Hepatocyte (in vitro differentiated cells): ENCODE measurements around the gene OR13C8. TPM values are rescaled to one million over a fixed set of nuclear protein-coding genes. Genes with fewer than 3 reads are reported as not detected.
"Not testable (repeated sequence)": the region's sequence is repeated elsewhere in the genome, so short reads cannot be mapped to it uniquely, and the experiment has no call there.

Experiments
- DNase-seq: peaks from one replicate; pipeline ENCODE4 v3.0.0-alpha.2; 2016; ENCODE audit warnings: low spot score
- H2AFZ ChIP-seq: fragments of 200-600 bp; sonication (generic); 2 replicates; pipeline ENCODE4 v1.6.0; 2016; ENCODE audit warnings: antibody characterized with exemption, mild to moderate bottlenecking
- H3K27ac ChIP-seq: fragments of 200-600 bp; sonication (generic); 2 replicates; pipeline ENCODE4 v1.5.1; 2016; ENCODE audit warnings: mild to moderate bottlenecking
- H3K27me3 ChIP-seq: fragments of 200-600 bp; sonication (generic); 2 replicates; pipeline ENCODE4 v1.6.1; 2016
- H3K36me3 ChIP-seq: fragments of 200-600 bp; sonication (generic); replicated peaks from 2 replicates; pipeline ENCODE4 v1.5.1; 2016; ENCODE audit warnings: low read depth; ENCODE audit not compliant: insufficient read depth
- H3K4me1 ChIP-seq: fragments of 200-600 bp; sonication (generic); 2 replicates; pipeline ENCODE4 v1.5.1; 2016; ENCODE audit warnings: mild to moderate bottlenecking, moderate library complexity; ENCODE audit not compliant: insufficient read depth
- H3K4me2 ChIP-seq: fragments of 200-600 bp; sonication (generic); 2 replicates; pipeline ENCODE4 v1.6.0; 2016
- H3K4me3 ChIP-seq: fragments of 200-600 bp; sonication (generic); 2 replicates; pipeline ENCODE4 v1.5.1; 2016; ENCODE audit warnings: mild to moderate bottlenecking
- H3K79me2 ChIP-seq: fragments of 200-600 bp; sonication (generic); 2 replicates; pipeline ENCODE4 v1.6.0; 2017; ENCODE audit warnings: mild to moderate bottlenecking
- H3K9me2 ChIP-seq: fragments of 200-600 bp; sonication (generic); replicated peaks from 2 replicates; pipeline ENCODE4 v1.6.0; 2017; ENCODE audit warnings: mild to moderate bottlenecking; ENCODE audit not compliant: insufficient read depth
- H3K9me3 ChIP-seq: fragments of 200-600 bp; sonication (generic); 2 replicates; pipeline ENCODE4 v1.5.1; 2016; ENCODE audit warnings: low read depth, mild to moderate bottlenecking
- H4K20me1 ChIP-seq: fragments of 200-600 bp; sonication (generic); 2 replicates; pipeline ENCODE4 v1.6.0; 2016; ENCODE audit warnings: mild to moderate bottlenecking; ENCODE audit not compliant: insufficient read depth, poor library complexity, severe bottlenecking
- EZH2 ChIP-seq: fragments of 200-600 bp; sonication (generic); IDR thresholded peaks from 2 replicates; pipeline ENCODE4 v1.6.1; 2016; ENCODE audit warnings: antibody characterized with exemption, mild to moderate bottlenecking, borderline replicate concordance
- EZH2phosphoT487 ChIP-seq: fragments of 200-600 bp; sonication (generic); IDR thresholded peaks from one replicate; pipeline ENCODE4 v1.6.1; 2018; ENCODE audit warnings: antibody characterized with exemption, mild to moderate bottlenecking, low read depth, moderate library complexity; ENCODE audit not compliant: unreplicated experiment, severe bottlenecking
- WGBS: methylation state at CpG from one replicate; pipeline ENCODE4 v1.1.6; 2016; ENCODE audit warnings: low lambda C conversion rate; ENCODE audit errors: missing lambda C conversion rate; 5-methylcytosine and 5-hydroxymethylcytosine counted together
- polyA plus RNA-seq: library from polyadenylated mRNA; unstranded; fragments of >200 nt; fragmentation: Nextera tagmentation; extraction: Ambion mirVana; gene quantifications from 2 replicates; pipeline ENCODE4 v1.2.1, GENCODE V29; 2016
- total RNA-seq: library from RNA; depleted of rRNA; stranded (reverse); fragments of >200 nt; gene quantifications from 2 replicates; pipeline ENCODE4 v1.2.3, GENCODE V29; 2014
- TF ChIP-seq, protein P1 (sequence below): fragments of 200-600 bp; sonication (generic); IDR thresholded peaks from 2 replicates; pipeline ENCODE4 v1.5.1; 2016; ENCODE audit warnings: antibody characterized with exemption, mild to moderate bottlenecking; ENCODE audit not compliant: poor library complexity

The OR13C8 gene, protein sequence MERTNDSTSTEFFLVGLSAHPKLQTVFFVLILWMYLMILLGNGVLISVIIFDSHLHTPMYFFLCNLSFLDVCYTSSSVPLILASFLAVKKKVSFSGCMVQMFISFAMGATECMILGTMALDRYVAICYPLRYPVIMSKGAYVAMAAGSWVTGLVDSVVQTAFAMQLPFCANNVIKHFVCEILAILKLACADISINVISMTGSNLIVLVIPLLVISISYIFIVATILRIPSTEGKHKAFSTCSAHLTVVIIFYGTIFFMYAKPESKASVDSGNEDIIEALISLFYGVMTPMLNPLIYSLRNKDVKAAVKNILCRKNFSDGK
- total RNA-seq = not detected in 2 replicates
- polyA plus RNA-seq = not detected in 2 replicates

DNA sequence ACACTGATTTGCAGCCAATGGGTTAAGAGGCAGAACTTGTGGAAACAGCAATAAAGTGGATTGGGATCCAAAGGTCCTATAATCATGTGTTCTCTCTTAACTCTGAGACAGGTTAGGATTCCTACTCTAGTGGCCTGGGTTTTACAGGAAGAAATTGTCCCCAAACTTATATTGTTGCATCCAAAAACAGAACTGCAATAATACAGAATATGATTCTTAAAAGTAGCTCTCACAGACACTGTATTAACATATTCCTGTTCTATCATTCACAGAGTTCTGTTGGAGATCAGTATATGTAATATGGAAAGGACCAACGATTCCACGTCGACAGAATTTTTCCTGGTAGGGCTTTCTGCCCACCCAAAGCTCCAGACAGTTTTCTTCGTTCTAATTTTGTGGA lies at the start of gene OR13C8:
OR13C8 (plus strand) TSS at position 301 of the 400 bp plus-strand sequence; CDS start at position 301, 0 bp downstream.
- TF ChIP-seq EZH2 (no peak), EZH2phosphoT487 (no peak)
- TF ChIP-seq, protein P1, sequence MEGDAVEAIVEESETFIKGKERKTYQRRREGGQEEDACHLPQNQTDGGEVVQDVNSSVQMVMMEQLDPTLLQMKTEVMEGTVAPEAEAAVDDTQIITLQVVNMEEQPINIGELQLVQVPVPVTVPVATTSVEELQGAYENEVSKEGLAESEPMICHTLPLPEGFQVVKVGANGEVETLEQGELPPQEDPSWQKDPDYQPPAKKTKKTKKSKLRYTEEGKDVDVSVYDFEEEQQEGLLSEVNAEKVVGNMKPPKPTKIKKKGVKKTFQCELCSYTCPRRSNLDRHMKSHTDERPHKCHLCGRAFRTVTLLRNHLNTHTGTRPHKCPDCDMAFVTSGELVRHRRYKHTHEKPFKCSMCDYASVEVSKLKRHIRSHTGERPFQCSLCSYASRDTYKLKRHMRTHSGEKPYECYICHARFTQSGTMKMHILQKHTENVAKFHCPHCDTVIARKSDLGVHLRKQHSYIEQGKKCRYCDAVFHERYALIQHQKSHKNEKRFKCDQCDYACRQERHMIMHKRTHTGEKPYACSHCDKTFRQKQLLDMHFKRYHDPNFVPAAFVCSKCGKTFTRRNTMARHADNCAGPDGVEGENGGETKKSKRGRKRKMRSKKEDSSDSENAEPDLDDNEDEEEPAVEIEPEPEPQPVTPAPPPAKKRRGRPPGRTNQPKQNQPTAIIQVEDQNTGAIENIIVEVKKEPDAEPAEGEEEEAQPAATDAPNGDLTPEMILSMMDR = no peak
- Histone ChIP-seq H3K79me2 (no peaks in the 10 kb centered on the region), H3K9me3 (no peaks in the 10 kb centered on the region), H3K27me3 (no peaks in the 10 kb centered on the region), H2AFZ (no peak within 1 kb of the TSS), H3K9me2 (no peaks in the 10 kb centered on the region), H3K4me1 (no peaks in the 10 kb centered on the region), H3K4me3 (no peak within 1 kb of the TSS), H3K27ac (no peak within 1 kb of the TSS), H3K4me2 (no peak within 1 kb of the TSS), H4K20me1 (no peaks in the 10 kb centered on the region), H3K36me3 (no peaks in the 10 kb centered on the region)
- 93% methylated on average over 4 of the region's 4 CpGs for WGBS
- DNase-seq = no peak

DNA sequence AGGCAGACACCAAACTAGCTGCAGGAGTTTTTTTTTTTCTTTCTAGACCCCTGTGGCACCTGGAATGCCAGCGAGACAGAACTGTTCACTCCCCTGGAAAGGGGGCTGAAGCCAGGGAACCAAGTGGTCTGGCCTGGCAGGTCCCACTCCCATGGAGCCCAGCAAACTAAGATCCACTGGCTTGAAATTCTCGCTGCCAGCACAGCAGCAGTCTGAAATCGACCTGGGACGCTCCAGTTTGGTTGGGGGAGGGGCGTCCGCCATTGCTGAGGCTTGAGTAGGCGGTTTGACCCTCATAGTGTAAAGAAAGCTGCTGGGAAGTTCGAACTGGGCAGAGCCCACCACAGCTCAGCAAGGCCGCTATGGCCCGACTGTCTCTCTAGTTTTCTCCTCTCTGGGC lies 48.7 kb upstream of the OR13C8 start:
- DNase-seq, H3K4me1 ChIP-seq, H4K20me1 ChIP-seq, H3K4me2 ChIP-seq, H3K4me3 ChIP-seq, H3K9me3 ChIP-seq, H3K9me2 ChIP-seq, H2AFZ ChIP-seq, H3K27ac ChIP-seq, H3K27me3 ChIP-seq, H3K79me2 ChIP-seq, H3K36me3 ChIP-seq: not testable (repeated sequence)
- WGBS = 90% methylated on average over 10 of the region's 10 CpGs

DNA sequence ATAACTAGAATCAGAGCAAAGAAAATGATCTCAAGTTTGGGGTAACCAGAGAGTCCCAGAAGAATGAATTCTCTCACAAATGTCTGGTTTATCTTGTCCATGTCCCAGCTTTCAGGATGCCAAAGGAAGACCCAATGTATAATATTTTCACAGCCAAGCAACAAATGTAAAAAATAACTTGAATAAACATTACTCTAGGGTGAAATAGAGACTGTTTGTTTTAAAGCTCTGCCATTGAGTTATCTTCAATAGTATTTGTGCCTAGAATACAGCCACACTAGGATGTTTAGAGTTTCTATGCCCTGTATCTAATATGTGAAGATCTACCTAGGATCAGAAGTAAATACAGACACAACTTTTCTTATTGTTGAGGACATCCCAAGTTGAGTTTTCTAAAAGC lies 41.9 kb upstream of the OR13C8 start, which contains the start of gene OR13C4:
OR13C4 (minus strand) TSS at position 101 of the 400 bp plus-strand sequence; CDS start at position 101, 0 bp downstream.
- Histone ChIP-seq H3K4me3 (no peak within 1 kb of the TSS), H2AFZ (no peak within 1 kb of the TSS), H3K4me1 (no peaks in the 10 kb centered on the region), H3K9me2 (peaks cover 1% of the 10 kb centered on the region), H3K27me3 (no peaks in the 10 kb centered on the region), H3K79me2 (no peaks in the 10 kb centered on the region), H3K4me2 (no peak within 1 kb of the TSS), H3K36me3 (no peaks in the 10 kb centered on the region), H3K9me3 (no peaks in the 10 kb centered on the region), H3K27ac (no peak within 1 kb of the TSS), H4K20me1 (no peaks in the 10 kb centered on the region)
- TF ChIP-seq EZH2 = no peak
- TF ChIP-seq, protein P1 = no peak
- no peak for TF ChIP-seq EZH2phosphoT487
- DNase-seq = no peak

DNA sequence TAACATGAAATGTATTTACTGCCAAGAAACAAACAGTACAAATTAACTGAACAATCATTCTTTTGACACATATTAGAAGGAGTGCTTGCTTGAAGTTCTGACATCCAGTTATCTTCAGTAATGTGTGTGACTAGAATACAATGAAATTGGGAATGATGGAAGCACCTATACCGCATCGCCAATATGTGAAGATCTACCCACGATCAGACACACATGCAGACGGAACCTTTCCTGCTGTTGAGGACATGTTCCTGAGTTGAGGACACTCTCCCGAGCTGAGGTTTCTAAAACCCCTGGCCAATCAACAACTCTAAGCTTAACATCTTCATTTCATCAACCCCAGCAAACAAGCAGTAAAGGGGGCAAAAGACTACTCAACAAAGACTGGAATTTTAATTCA lies 32.2 kb upstream of the OR13C8 start, which contains the start of gene OR13C3:
OR13C3 (minus strand) TSS at position 101 of the 400 bp plus-strand sequence. CDS start 133 bp downstream, outside the sequence.
- Histone ChIP-seq H2AFZ (no peak within 1 kb of the TSS), H3K9me3 (no peaks in the 10 kb centered on the region), H3K79me2 (no peaks in the 10 kb centered on the region), H3K36me3 (no peaks in the 10 kb centered on the region), H4K20me1 (no peaks in the 10 kb centered on the region), H3K4me3 (no peak within 1 kb of the TSS), H3K27ac (no peak within 1 kb of the TSS), H3K27me3 (no peaks in the 10 kb centered on the region), H3K9me2 (no peaks in the 10 kb centered on the region), H3K4me1 (no peaks in the 10 kb centered on the region), H3K4me2 (no peak within 1 kb of the TSS)
- no peak for DNase-seq
- WGBS = 91% methylated on average over 5 of the region's 5 CpGs
- TF ChIP-seq EZH2 (no peak), EZH2phosphoT487 (no peak)
- TF ChIP-seq, protein P1 = no peak
